ENCODE results near the gene STPG2. TPM values are rescaled to one million over a fixed set of nuclear protein-coding genes. Genes with fewer than 3 reads are reported as not detected.

The STPG2 gene
- total and polyA plus RNA-seq, 2 donors (not counting 3 experiments of a cell fraction or from before 2014, with no cell fraction given): not detected

- H3K4me2 ChIP-seq (ENCODE audit: insufficient read depth, low read length): no peak overlapping the region
- H3K9ac ChIP-seq (replicated peaks; ENCODE audit: extremely low read depth, insufficient read depth, low read length): no peak overlapping the region
- no TSS peak for BruUV-seq (replicated peaks)
- TF ChIP-seq GATA2 (IDR thresholded peaks at IDR 0.05; ENCODE audit: insufficient read depth, insufficient read length, low read depth, low read length): no peak
- TF ChIP-seq MAX (IDR thresholded peaks at IDR 0.05; ENCODE audit: insufficient read depth, insufficient read length): no peak
- no peak for TF ChIP-seq POLR2A (IDR thresholded peaks at IDR 0.05; ENCODE audit: low read depth, low read length)
- TF ChIP-seq POLR2AphosphoS5 (IDR thresholded peaks at IDR 0.05; ENCODE audit: insufficient read depth, low read depth, low read length): no peak
- no peak for TF ChIP-seq MYC (IDR thresholded peaks at IDR 0.05; ENCODE audit: low read depth, low read length)
- no peak for TF ChIP-seq JUN (IDR thresholded peaks at IDR 0.05; ENCODE audit: borderline replicate concordance, insufficient read depth, insufficient read length, low read depth)
- TF ChIP-seq EZH2 (IDR thresholded peaks at IDR 0.05; ENCODE audit: borderline replicate concordance, low read depth, low read length, severe bottlenecking): no peak
- no peak for TF ChIP-seq CTCF (IDR thresholded peaks at IDR 0.05; ENCODE audit: extremely low read depth in 1 of 2, insufficient read depth in 1 of 2, low read depth in 1 of 2, low read length in 2 of 2)
- TF ChIP-seq FOS (IDR thresholded peaks at IDR 0.05; ENCODE audit: borderline replicate concordance, insufficient read depth, low read length): no peak
- no peaks in the 10 kb centered on the region for H4K20me1 ChIP-seq (replicated peaks; ENCODE audit: control insufficient read depth, extremely low read depth, insufficient read depth, low read length)
- H3K9me1 ChIP-seq (replicated peaks; ENCODE audit: control insufficient read depth, extremely low read depth, insufficient read depth, low read length): no peaks in the 10 kb centered on the region
- peaks cover 0 to 3% of the 10 kb centered on the region in 2 experiments for H3K27me3 ChIP-seq (ENCODE audit: control insufficient read depth in 2 of 2, insufficient read depth in 2 of 2, low read length in 2 of 2)
- H3K4me3 ChIP-seq (replicated peaks in 1 of 3; ENCODE audit: insufficient read depth in 1 of 3, low read depth in 1 of 3, low read length in 3 of 3): no peak overlapping the region
- dilution Hi-C loops (cut with MboI; ENCODE audit: extremely low pct_ligation_motif_present, low sequenced_read_pairs) (no loop called here), intact Hi-C loops (cut with micrococcal nuclease) (loop anchor here (5.0 kb wide), 1 partner anchor 848 kb away; the partner anchor contains the start of gene METAP1)
- peaks cover 6% of the 10 kb centered on the region for H3K4me1 ChIP-seq (ENCODE audit: control insufficient read depth, extremely low read depth, insufficient read depth, low read length)
- H2AFZ ChIP-seq (ENCODE audit: low read depth, low read length): no peak overlapping the region
- H3K79me2 ChIP-seq (ENCODE audit: control insufficient read depth, insufficient read depth, low read length): no peaks in the 10 kb centered on the region
- DNase-seq (ENCODE audit: low read depth, low spot score): no peak
- no peak for FAIRE-seq
- ChIA-PET POLR2A (no interaction called here), CTCF (interaction anchor here (0.8 to 2.7 kb wide), 5 partner anchors 479 to 1255 kb away, joined by 3 to 26 read pairs (median 3); no protein-coding TSS in a partner anchor)
- no peaks in the 10 kb centered on the region for H3K9me3 ChIP-seq (replicated peaks; ENCODE audit: control insufficient read depth, insufficient read depth, low read length)
- no peaks in the 10 kb centered on the region for H3K36me3 ChIP-seq (ENCODE audit: control insufficient read depth in 2 of 2, extremely low read depth in 1 of 2, insufficient read depth in 2 of 2, low read length in 2 of 2)
- no peak overlapping the region for H3K27ac ChIP-seq (ENCODE audit: insufficient read depth, low read depth, low read length)
Measured at GRCh38 chr4:98148856-98149255, 5.6 kb upstream of the STPG2 start.

Measured in endothelial cell of umbilical vein (primary cell).